Hematopoietic multipotent progenitor cell treated with erythropoietin and hydrocortisone succinate and interleukin-3 and kit ligand, for 15 days (in vitro differentiated cells): Measurements from ENCODE around the gene SLC2A9.

ENCODE experiments used
- DNase-seq: peaks from one replicate; pipeline ENCODE4 v3.0.0-alpha.2; 2015; ENCODE audit warnings: low spot score

SLC2A9 gene

DNA sequence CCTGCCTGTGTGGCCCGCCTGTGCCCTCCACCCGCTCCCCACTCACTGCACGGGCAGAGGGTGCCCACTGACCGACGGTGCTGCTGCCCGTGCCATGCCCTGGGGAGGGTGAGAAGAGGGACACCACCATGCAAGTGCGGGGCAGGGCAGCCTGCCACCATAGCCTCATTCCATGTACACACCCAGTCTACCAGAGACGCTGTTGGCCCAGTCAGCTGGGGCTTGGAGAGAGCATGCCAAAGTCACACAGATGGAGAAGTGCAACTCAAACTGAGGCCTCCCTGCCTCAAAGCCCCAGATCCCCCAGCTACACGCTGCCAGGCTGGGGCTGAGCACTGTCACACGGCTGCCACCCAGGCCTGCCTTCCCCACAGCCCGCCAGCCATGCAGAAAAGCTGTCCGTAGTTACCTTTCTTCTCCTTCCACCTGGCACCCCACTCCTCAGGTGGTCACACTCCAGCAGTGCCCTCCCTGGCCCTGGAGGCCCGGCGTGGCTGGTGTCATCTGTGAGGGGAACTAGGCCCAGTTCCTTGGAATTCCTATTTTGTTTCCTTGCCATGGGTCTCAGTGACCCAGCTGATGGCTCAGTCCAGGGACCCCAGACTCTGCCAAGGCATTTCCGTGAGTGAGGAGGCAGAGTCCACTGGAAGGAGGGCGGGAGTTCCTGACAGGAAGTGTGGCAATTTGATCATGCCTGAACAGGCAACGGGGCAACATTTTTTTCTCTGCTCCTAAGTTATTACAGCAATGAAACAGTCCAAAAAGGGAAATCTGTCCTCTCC lies at the start of gene SLC2A9:
Gene SLC2A9 (minus strand): TSS at position 627 of the 782 bp plus-strand sequence. CDS start 68 bp downstream, at position 559.
- no peak for DNase-seq

DNA sequence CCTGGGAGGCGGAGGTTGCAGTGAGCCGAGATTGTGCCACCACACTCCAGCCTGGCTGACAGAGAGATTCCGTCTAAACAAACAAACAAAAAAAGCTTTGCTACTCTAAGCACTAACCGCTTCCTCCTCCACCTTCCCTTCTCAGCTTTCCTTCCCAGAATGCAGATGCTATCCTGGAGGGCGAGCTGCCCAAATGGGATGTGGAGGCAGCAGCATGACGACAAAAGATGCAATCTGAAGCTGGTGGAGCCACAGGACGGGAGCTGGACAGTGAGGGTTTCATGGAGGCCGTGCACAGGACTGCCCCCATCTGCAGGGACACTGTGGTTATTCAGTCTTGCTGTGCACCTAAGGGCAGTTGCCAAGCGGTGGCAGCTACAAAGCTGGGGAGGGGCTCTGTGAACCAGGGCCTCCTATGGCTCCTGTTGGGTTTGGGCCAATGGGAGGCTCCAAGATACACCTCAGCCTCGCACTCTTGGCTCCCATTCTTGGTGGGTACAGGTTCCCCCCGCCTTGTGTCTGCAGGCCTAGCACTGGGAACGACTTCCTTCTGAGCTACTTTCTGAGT lies 47.9 kb upstream of the SLC2A9 start:
- DNase-seq, result no peak

DNA sequence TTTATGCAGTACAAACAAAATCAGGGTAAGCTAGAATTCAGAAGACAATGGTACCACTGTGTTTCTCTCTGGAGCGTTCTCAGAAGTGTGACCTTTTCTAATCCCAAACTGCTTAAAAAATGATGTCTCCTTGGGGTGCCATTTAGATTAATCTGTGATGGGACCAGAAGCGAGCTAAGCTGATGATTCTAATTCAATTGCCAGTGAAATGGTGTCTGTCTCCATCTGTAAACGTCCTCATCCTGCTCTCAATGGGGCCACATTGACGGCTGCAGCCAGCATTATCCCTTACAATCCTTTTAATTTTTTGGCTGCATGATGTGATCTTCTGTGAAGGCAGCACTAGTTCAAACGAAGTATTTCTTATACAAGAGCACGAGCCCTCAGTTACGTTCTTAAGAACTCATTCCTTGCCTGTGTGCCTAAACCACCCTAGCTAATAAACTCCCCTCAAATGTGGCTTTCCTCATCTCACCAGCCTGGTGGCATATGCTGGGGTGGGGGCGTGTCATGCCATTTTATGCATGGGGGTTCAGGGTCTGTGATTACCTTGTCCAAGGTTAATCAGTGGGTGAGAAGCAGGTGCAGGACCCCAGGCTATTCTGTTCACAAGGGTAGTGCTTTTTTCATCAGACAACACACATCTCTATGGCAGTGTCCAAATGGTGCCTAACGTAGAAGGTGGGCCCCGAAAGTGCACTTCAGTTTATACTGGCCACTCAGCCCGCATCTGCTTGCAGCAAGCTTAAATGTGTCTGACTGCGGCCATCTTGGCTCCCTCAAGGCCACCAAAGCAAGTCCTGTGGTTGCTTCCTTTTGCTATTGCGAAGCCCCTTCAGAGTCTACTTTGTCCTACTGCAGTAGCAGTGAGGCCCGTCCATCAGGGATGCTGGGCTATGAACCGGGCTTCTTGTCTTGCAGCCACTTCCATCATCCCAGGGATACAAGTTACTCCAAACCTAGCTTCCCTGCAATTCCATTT lies 45.7 kb upstream of the SLC2A9 start:
- DNase-seq, result no peak

DNA sequence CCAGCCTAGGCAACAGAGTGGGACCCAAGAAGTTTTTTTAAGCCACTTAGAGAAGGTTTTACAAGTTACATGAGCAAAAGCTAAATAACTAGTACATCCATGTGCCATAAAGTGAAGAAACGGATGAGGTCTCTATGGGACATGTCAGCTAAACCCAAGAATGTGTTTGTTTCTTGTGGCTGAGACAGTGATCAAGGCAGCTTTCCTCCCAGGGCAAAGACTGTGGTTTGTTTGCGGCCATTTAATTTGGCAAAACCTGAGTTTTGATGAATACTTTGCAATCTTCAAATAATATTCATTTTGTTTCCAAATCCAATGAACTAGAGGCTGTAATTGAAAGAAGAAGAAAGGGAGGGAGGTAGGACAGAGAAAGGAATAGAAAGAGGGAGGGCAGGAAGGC lies 44.9 kb upstream of the SLC2A9 start:
- no peak for DNase-seq

DNA sequence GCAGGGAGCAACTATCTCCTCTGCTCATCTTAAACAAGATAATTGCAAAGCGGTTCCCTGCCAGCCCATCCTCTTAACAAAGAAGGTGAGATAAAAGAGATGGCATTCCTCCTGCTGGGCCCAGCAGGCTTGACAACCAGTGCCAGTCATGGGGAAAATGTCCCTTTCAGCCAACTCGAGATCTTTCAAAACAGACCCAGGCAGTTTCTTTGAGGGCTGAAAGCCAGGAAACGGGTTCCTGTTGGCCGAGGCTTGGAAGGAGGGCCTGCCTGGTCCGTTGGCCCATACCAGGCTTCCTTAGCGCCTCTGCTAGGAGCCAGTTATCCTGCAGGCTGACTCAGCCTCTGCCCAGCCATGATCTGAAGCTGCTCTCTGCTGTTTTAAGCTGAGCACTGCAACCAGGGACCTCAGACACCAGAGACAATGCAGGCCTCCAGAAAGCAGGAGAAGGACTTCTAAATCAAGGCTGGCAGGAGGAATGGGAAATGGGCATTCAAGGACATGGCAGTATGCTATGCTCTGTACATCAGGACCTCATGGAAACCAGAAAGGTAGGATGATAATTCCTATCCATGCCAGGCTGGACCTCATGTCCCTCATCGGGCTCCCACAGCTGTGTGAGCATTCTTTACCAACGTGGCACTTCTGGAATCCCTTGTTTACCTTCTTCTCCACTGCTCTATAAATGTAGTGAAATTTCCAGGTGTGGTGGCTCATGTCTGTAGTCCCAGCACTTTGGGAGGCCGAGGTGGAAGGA lies 42.4 kb upstream of the SLC2A9 start:
- DNase-seq, result no peak

DNA sequence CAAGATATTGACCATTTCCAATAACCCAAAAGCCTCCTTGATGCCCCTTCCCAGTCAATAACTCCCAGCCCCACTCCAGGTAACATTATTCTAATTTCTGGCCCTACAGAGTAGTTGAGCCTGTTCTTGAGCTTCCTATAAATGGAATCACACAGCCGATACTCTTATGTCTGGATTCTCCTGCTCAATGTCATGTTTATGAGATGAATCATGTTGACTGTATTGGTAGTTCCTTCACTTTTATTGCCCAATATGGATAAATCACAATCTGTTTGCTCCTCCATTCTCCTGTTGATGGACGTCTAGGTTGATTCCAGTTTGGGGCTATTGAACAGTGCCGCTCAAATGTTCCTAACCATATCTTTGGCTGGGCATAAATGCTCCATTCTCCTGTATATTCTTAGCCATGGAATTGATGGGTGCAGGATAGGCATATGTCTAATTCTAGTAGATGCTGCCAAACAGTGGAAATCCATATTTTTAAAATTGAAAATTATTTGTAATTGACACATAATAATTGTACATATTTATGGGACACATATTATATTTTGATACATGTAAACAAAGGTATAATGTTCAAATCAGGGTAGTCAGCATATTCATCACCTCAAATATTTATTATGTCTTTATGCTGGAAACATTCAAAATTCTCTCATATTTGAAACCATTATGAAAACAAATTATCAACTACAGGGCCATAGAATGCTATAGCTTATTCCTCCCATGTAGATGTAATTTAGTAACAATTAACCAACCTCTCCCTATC lies 40.5 kb upstream of the SLC2A9 start:
- DNase-seq, result no peak

DNA sequence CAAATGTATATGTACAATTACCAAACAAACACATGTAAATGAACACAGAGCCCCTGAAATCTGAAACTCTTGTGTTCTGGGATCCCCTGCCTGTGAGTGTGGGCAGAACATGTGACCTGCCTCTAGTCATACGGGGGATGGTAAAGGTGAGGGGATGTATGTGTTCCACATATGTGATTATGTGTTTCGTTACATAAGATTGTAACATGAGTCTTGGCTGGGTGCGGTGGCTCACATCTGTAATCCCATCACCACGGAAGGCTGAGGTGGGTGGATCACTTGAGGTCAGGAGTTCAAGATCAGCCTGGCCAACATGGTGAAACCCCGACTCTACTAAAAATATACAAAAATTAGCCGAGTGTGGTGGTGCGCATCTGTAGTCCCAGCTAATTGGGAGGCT lies 37.1 kb upstream of the SLC2A9 start:
- DNase-seq, result no peak

DNA sequence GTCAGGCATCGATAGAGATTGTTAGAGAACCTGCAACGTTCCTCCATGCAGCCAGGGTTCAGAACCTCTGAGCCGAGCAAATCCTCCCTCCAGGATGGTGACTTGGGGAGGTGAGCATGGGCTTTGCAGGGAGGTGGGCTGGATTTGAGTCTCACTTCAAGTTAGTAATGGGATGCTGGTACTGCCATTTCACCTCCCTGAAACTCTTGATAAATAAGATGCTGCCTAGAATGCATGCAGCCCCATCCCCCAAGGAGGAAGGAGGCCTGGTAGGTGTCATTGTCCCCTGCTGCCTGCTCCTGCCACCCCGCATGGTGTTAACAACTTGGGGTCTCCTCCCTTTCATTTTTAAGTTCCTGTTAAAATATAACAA lies 35.7 kb upstream of the SLC2A9 start:
- DNase-seq, result no peak

DNA sequence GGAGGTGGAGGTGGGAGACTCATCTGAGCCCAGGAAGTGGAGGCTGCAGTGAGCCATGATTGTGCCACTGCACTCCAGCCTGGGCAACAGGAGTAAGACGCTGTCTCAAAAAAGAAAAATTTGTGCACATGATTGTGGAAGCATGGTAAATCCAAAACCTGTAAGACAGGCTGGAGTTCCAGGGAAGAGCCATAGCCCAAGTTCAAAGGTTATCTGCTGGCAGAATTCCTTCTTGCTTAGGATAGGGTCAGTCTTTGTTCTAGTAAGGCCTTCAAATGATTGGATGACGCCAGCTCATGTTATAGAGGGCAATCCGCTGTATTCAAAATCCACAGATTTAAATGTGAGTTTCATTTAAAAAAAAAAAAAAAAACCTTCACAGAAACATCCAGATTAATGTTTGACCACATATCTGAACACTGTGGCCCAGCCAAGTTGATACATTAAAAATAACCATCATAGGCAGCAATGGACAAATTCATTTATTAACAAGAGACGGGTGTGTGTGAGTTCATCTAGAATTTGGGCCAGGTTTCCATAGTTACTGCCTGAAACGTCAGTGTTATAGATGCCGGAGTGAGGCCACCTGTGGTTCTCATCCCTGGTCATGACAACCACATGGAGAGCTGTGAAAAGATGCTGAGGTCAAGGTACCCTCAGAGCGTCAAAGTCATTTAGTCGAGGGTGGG lies 35.2 kb upstream of the SLC2A9 start:
- no peak for DNase-seq

DNA sequence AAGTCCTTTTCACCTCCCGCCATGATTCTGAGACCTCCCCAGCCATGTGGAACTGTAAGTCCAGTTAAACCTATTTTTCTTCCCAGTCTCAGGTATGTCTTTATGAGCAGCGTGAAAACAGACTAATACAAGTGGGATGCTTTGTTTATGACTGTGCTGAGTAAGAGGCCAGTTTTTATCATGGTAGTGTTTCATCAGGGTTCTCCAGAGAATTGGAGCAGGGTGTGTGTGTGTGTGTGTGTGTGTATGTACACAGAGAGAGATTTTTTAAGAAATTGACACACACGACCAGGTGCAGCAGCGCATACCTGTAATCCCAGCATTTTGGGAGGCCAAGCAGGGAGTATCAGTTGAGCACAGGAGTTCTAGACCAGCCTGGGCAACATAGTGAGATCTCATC lies 34.6 kb upstream of the SLC2A9 start:
- no peak for DNase-seq

DNA sequence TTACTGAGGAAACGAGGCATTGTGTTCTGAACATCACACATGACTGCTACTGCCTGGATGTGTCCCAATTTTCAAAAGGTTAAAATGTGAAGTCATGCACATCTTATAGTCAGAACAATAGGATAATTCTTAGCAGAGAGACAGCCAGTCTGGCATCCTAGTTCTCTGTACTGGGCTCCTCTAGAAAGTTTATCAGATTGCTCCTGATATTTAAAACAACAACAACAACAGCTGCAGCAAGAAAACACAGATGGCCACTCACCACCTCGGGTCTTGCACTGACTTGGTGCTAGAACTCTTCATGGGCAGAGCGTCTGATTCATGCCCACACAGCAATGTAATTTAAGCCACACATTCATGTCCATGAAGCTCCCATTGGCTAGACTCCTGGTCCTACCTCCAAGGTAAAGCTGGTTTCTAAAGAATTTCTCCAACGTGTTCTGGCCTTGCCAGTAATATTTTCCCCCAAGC lies 33.3 kb upstream of the SLC2A9 start:
- DNase-seq, result no peak

DNA sequence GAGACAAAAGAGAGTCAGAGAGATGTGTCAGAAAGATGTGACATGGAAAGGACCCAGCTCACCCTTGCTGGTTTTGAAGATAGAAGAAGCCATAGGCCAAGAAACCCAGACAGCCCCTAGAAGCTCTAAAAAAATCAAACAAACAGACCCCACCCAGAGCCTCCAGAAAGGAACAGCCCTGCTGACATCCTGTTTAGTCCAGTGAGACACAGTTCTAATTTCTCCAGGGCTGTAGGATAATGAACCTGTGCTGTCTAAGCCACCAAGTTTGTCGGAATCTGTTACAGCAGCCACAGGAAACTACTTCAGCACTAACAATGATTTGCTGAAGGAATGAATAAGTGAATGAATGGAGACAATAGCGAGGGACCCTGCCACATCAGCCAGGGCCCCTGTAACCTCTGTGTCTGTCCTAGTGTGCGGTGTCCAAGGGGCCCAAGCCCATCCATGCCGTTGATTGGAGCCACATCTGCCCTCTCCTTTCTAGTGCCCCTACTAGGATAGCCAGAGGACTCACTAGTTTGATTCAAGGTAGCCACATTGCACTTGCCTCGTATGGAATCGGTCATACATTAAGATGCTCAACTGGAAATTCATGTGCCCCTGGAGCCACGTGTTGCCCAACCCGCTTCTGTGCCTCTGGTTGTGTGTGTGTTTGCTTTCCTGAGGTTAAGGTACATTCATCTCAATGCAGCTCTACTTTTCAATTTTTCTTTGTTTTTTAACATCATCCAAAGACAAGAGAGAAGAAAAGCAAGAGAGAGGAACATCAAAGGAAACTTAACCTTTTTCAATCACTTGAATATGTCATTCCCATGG lies 32.5 kb upstream of the SLC2A9 start:
- no peak for DNase-seq

DNA sequence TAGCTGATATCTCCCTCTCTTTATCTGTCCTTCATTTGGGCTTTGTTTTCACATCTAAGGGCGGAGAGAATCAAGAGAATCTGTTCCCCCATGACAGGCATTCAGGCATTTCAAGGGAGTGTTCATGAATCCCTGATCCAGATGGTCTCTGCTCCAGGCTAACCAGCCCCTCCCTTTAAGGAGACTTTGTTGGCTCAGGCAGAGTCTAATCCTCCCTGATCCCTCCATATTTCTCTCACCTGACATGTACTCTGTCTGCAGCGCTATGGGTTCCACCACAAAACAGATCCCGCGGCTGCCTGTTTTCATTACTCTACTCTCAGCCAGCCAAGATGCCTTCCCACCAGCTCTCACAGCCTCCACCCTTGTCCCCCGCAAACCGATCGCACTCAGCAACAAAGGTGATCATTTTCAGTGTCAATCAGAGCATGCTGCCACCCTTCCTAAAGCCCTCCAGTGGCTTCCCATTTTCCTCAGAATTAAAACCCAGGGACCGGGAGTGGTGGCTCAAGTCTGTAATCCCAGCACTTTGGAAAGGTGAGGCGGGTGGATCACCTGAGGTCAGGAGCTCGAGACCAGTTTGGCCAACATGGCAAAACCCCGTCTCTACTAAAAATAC lies 30.3 kb upstream of the SLC2A9 start:
- DNase-seq, result no peak

DNA sequence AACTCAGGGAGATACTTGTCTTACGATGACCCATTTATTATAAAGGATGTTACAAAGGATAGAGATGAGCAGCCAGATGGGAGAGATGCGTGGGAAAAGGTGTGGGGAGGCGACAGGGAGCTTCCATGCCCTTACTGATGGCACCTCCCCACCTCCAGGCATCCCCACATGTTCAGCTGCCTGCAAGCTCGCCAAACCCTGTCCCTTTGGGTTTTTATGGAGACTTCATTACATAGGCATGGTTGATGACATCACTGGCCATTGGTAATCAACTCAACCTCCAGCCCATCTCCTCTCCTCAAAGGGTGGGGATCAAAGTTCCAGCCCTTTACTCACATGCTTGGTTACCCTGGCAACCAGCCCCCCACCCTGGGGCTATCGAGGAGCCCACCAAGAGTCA lies 29.4 kb upstream of the SLC2A9 start:
- no peak for DNase-seq

DNA sequence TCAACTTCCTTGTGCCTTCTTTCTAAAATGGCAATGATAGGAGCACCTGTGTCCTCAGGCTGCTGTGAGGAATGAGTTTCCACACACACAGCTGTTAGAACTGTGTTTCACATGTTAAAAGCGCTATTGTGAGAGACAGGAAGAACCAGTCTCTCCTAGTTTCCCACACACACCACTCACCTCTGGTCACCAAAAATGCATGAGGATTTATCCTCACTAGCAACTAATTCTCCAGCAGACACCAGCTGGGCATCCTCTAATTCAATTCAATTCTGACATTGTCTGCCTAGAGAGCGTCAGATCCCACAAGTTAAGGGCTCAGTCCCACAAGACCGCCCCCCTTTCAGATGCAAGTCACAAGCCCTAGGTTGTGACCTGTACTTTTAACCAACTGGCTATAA lies 29.0 kb upstream of the SLC2A9 start:
- no peak for DNase-seq

DNA sequence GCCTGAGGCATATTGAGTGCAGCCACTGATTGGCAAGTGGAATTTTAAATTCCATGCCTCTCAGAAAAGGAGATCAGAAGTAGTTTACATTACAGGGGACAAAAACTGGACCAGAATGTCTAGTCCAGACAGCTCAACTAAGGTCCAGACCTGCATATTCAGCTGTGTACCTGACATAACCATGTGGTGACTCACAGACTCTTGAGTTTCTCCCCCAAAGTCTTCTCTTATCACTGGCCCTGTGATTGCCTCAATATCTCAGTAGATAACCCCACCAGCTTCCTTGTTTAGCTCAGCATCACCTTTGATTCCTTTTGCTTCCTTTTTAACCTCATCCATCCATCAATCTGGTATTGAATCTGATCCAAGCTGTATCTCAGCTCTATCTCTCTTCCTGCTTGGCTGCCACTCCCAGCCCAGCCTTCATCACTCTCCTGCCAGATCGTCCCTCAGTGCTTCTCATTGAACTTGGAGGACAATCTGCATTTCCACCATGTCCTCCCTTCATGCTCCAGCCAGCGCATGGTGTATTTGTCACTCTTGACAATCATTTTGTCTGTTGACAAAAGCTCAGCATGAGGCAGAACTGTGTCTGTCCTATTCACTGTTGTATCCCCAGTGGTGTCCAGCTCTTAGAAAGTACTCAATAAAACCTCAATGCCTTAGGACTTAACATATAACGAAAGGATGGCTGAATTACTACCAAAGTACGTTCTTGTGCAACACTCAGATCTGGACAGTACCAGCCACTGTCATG lies 27.8 kb upstream of the SLC2A9 start:
- no peak for DNase-seq

DNA sequence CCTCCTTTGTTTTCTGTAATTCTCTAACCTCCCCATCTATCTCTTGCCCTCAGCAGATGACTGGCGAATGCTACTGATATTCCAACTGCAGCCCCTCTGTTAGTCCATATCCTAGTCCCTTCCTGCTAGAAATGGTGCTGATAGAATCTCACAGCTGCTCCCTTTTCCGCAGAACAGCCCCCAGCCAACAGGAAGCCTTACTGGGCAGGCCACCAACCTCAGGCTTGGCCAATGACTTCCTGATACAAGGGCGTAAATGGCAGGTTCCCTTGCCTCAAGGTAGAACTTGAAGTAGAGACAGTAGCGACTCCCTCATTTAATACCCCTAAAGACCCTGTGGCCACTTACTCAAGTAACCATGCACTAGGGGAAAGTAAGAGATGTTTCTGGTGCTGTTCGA lies 26.7 kb upstream of the SLC2A9 start:
- DNase-seq, result no peak

DNA sequence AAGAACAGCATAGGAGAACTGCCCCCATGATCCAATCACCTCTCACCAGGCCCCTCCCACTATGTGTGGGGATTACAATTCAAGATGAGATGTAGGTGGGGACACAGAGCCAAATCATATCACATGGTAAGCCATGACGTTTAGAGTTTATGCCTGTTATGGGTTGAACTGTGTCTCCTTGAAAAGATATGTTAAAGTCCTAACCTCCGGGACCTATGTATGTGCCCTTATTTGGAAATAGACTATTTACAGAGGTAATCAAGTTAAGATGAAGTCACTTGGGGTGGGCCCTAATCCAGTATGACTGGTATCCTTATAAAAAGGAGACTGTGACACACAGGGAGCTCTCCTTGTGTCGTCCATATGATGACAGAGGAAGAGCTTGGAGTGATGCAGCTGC lies 25.2 kb upstream of the SLC2A9 start:
- DNase-seq, result no peak

DNA sequence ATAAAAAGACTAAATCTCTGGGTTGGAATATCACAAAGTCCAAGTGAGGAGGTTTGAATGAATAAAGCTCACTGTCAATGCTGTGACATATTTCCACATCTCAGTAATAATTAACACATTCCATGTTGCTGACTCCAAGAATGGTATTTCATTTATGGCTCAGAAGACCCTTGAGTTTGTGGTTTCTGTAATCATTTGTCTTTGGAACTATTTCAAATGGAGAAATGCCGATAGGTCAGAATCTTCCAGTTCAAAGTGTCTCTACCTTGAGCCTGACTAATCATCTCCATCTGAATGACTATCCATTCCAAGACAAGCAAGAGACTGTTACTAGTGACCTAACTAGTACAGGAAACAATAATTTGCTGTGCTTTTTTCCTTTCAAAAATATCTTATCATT lies 24.2 kb upstream of the SLC2A9 start:
- DNase-seq, result no peak
